GM23338 (cell line): ENCODE results near the gene FUT4. TPM values are rescaled to one million over a fixed set of nuclear protein-coding genes. Genes with fewer than 3 reads are reported as not detected.

ENCODE experiments used
- ATAC-seq: fragments of 200-7000 bp; cut with Tn5 transposase; 3 replicates; pipeline ENCODE4 v1.9.1; 2020
- DNase-seq: peaks from one replicate; pipeline ENCODE4 v3.0.0-alpha.2; 2015; ENCODE audit warnings: low spot score
- H2AFZ ChIP-seq: fragments of 200-600 bp; sonication (generic); 2 replicates; pipeline ENCODE4 v1.8.0; 2016; ENCODE audit warnings: antibody characterized with exemption, mild to moderate bottlenecking, moderate library complexity
- H3F3A ChIP-seq: fragments of 200-600 bp; sonication (generic); replicated peaks from 2 replicates; pipeline ENCODE4 v1.8.0; 2017; ENCODE audit warnings: antibody characterized with exemption, mixed run types, low read depth
- H3K27ac ChIP-seq: fragments of 200-600 bp; sonication (generic); 2 replicates; pipeline ENCODE4 v1.6.1; 2016; ENCODE audit warnings: low read depth
- H3K27me3 ChIP-seq: fragments of 200-600 bp; sonication (generic); 2 replicates; pipeline ENCODE4 v1.8.0; 2016; ENCODE audit warnings: mild to moderate bottlenecking, mixed run types, moderate library complexity; ENCODE audit not compliant: insufficient read depth
- H3K36me3 ChIP-seq: fragments of 200-600 bp; sonication (generic); 2 replicates; pipeline ENCODE4 v1.8.0; 2016; ENCODE audit warnings: mild to moderate bottlenecking; ENCODE audit not compliant: insufficient read depth
- H3K4me1 ChIP-seq: fragments of 200-600 bp; sonication (generic); 2 replicates; pipeline ENCODE4 v1.8.0; 2016; ENCODE audit warnings: mild to moderate bottlenecking, moderate library complexity; ENCODE audit not compliant: insufficient read depth
- H3K4me2 ChIP-seq: fragments of 200-600 bp; sonication (generic); 2 replicates; pipeline ENCODE4 v1.7.1; 2017; ENCODE audit warnings: mixed run types
- H3K4me3 ChIP-seq: fragments of 200-600 bp; sonication (generic); 2 replicates; pipeline ENCODE4 v1.6.1; 2016; ENCODE audit warnings: mixed run types
- H3K79me2 ChIP-seq: fragments of 200-600 bp; sonication (generic); replicated peaks from 2 replicates; pipeline ENCODE4 v1.8.0; 2017; ENCODE audit warnings: mild to moderate bottlenecking; ENCODE audit not compliant: insufficient read depth
- H3K9me2 ChIP-seq: fragments of 200-600 bp; sonication (generic); 2 replicates; pipeline ENCODE4 v1.8.0; 2017; ENCODE audit not compliant: insufficient read depth
- H4K20me1 ChIP-seq: fragments of 200-600 bp; sonication (generic); replicated peaks from 2 replicates; pipeline ENCODE4 v1.8.0; 2017; ENCODE audit warnings: mild to moderate bottlenecking; ENCODE audit not compliant: insufficient read depth
- H3K27ac Mint-ChIP-seq: 2 replicates; pipeline ENCODE4 v1.8.0; 2020; ENCODE audit warnings: inconsistent platforms, mild to moderate bottlenecking, moderate library complexity, mixed read lengths
- H3K27me3 Mint-ChIP-seq: 3 replicates; pipeline ENCODE4 v1.8.0; 2022; ENCODE audit warnings: low read depth, mild to moderate bottlenecking, moderate library complexity, mixed read lengths, inconsistent platforms; ENCODE audit not compliant: insufficient read depth, poor library complexity
- H3K36me3 Mint-ChIP-seq: 3 replicates; pipeline ENCODE4 v1.8.0; 2021; ENCODE audit warnings: low read depth, mild to moderate bottlenecking, inconsistent platforms, moderate library complexity, mixed read lengths
- H3K4me1 Mint-ChIP-seq: 3 replicates; pipeline ENCODE4 v1.8.0; 2020; ENCODE audit warnings: mild to moderate bottlenecking, inconsistent platforms, mixed read lengths
- H3K4me3 Mint-ChIP-seq: 3 replicates; pipeline ENCODE4 v1.8.0; 2021; ENCODE audit warnings: moderate library complexity, mild to moderate bottlenecking, inconsistent platforms, mixed read lengths
- H3K9me3 Mint-ChIP-seq: 3 replicates; pipeline ENCODE4 v1.8.0; 2020; ENCODE audit warnings: moderate library complexity, mild to moderate bottlenecking, inconsistent platforms, mixed read lengths
- CREB1 ChIP-seq: fragments of 250-450 bp; sonication (Bioruptor Pico); IDR thresholded peaks from 2 replicates; pipeline ENCODE4 v1.5.0; 2020; ENCODE audit warnings: low read depth, mild to moderate bottlenecking, moderate library complexity
- CTCF ChIP-seq, 2 experiments: fragments of 200-600 bp in 1 of 2; sonication (generic) in 1 of 2; conservative IDR thresholded peaks; 2 replicates each; pipeline versions ENCODE4 v1.5.1 to v1.6.1; 2016 to 2017; ENCODE audit warnings: antibody characterized with exemption in 2 of 2, low read depth in 2 of 2, mild to moderate bottlenecking in 2 of 2, moderate library complexity in 1 of 2
- ETS1 ChIP-seq: IDR thresholded peaks from 2 replicates; pipeline ENCODE4 v1.6.1; 2016; ENCODE audit warnings: antibody characterized with exemption
- EZH2 ChIP-seq: fragments of 200-600 bp; sonication (generic); IDR thresholded peaks from one replicate; pipeline ENCODE4 v1.8.0; 2017; ENCODE audit warnings: antibody characterized with exemption, mild to moderate bottlenecking, low read depth; ENCODE audit not compliant: unreplicated experiment
- EZH2phosphoT487 ChIP-seq: fragments of 200-600 bp; sonication (generic); IDR thresholded peaks from one replicate; pipeline ENCODE4 v1.8.1; 2018; ENCODE audit warnings: antibody characterized with exemption; ENCODE audit not compliant: unreplicated experiment
- JUNB ChIP-seq: IDR thresholded peaks from one replicate; pipeline ENCODE4 v1.6.1; 2016; ENCODE audit warnings: antibody characterized with exemption; ENCODE audit not compliant: unreplicated experiment
- POLR2AphosphoS5 ChIP-seq: IDR thresholded peaks from 2 replicates; pipeline ENCODE4 v1.6.1; 2016; ENCODE audit warnings: antibody characterized with exemption, low read depth
- STAT1 ChIP-seq: IDR thresholded peaks from one replicate; pipeline ENCODE4 v1.6.1; 2016; ENCODE audit warnings: antibody characterized with exemption; ENCODE audit not compliant: unreplicated experiment
- polyA plus RNA-seq: library from polyadenylated mRNA; unstranded; fragments of >200 nt; fragmentation: Nextera tagmentation; extraction: Ambion mirVana; gene quantifications from 2 replicates; pipeline ENCODE4 v1.2.1, GENCODE V29; 2016
- total RNA-seq: library from RNA; depleted of rRNA; stranded (reverse); fragments of >200 nt; shearing (Covaris generic); gene quantifications from 2 replicates; pipeline ENCODE4 v1.2.3, GENCODE V29; 2014

Gene FUT4
- total and polyA plus RNA-seq, 2 experiments from 2014 or later, result 2.4 to 7.4 TPM

GRCh38 chr11:94518300-94518699, 25.4 kb upstream of the FUT4 start:
- TF ChIP-seq STAT1 (no peak), ETS1 (no peak), JUNB (no peak), EZH2 (no peak), EZH2phosphoT487 (no peak)
- Mint-ChIP-seq H3K9me3 (no peaks in the 10 kb centered on the region), H3K4me3 (no peak overlapping the region), H3K36me3 (no peaks in the 10 kb centered on the region), H3K4me1 (no peaks in the 10 kb centered on the region), H3K27ac (no peak overlapping the region), H3K27me3 (peaks cover 1% of the 10 kb centered on the region)
- H3F3A ChIP-seq, result no peaks in the 10 kb centered on the region
- no peaks in the 10 kb centered on the region for H3K79me2 ChIP-seq
- ATAC-seq, result no peak
- peaks cover 9% of the 10 kb centered on the region for H3K27me3 ChIP-seq
- H3K4me3 ChIP-seq, result no peak overlapping the region
- no peak for DNase-seq
- H2AFZ ChIP-seq, result no peak overlapping the region
- no peaks in the 10 kb centered on the region for H4K20me1 ChIP-seq
- H3K4me1 ChIP-seq, result no peaks in the 10 kb centered on the region
- H3K27ac ChIP-seq, result no peak overlapping the region
- no peaks in the 10 kb centered on the region for H3K36me3 ChIP-seq
- no peaks in the 10 kb centered on the region for H3K9me2 ChIP-seq
- H3K4me2 ChIP-seq, result no peak overlapping the region

- H3K9me3 Mint-ChIP-seq, result no peaks in the 10 kb centered on the region
- Histone ChIP-seq H3K4me1 (no peaks in the 10 kb centered on the region), H3F3A (no peaks in the 10 kb centered on the region), H3K4me2 (no peak overlapping the region), H3K27ac (no peak overlapping the region), H3K4me3 (no peak overlapping the region), H4K20me1 (no peaks in the 10 kb centered on the region), H3K9me2 (no peaks in the 10 kb centered on the region), H2AFZ (no peak overlapping the region), H3K79me2 (no peaks in the 10 kb centered on the region), H3K27me3 (no peaks in the 10 kb centered on the region), H3K36me3 (no peaks in the 10 kb centered on the region)
- DNase-seq, result peak; percentile 62
- no peak overlapping the region for H3K4me3 Mint-ChIP-seq
- no peak for ATAC-seq
- no peaks in the 10 kb centered on the region for H3K36me3 Mint-ChIP-seq
- TF ChIP-seq CTCF (conservative IDR thresholded peaks at IDR 0.05; ENCODE audit: low read depth in 2 of 2) (peak; percentile 53 to 93), CREB1 (CRISPR knock-in tag) (no peak)
- H3K4me1 Mint-ChIP-seq, result no peaks in the 10 kb centered on the region
- H3K27me3 Mint-ChIP-seq, result no peaks in the 10 kb centered on the region
- H3K27ac Mint-ChIP-seq, result no peak overlapping the region
Observed at GRCh38 chr11:94519478-94520084, 24.1 kb upstream of the FUT4 start.

GRCh38 chr11:94521684-94522083, 22.0 kb upstream of the FUT4 start:
- TF ChIP-seq POLR2AphosphoS5 (no peak), CTCF (conservative IDR thresholded peaks at IDR 0.05; ENCODE audit: low read depth in 2 of 2) (peak; percentile 63 to 76), JUNB (no peak), EZH2 (no peak)
- no peak overlapping the region for H3K4me3 ChIP-seq
- no peaks in the 10 kb centered on the region for H3K4me1 ChIP-seq
- no peaks in the 10 kb centered on the region for H3F3A ChIP-seq
- H4K20me1 ChIP-seq, result no peaks in the 10 kb centered on the region
- ATAC-seq (peak; percentile 90), DNase-seq (peak; percentile 74)
- no peak overlapping the region for H2AFZ ChIP-seq
- no peak overlapping the region for H3K27ac Mint-ChIP-seq
- no peak overlapping the region for H3K27ac ChIP-seq
- H3K4me3 Mint-ChIP-seq, result no peak overlapping the region
- no peaks in the 10 kb centered on the region for H3K4me1 Mint-ChIP-seq
- H3K27me3 Mint-ChIP-seq, result peaks cover 5% of the 10 kb centered on the region
- H3K36me3 ChIP-seq, result no peaks in the 10 kb centered on the region
- H3K9me3 Mint-ChIP-seq, result no peaks in the 10 kb centered on the region
- no peaks in the 10 kb centered on the region for H3K79me2 ChIP-seq
- H3K4me2 ChIP-seq, result no peak overlapping the region
- no peaks in the 10 kb centered on the region for H3K27me3 ChIP-seq
- H3K36me3 Mint-ChIP-seq, result no peaks in the 10 kb centered on the region
- no peaks in the 10 kb centered on the region for H3K9me2 ChIP-seq
